Hematopoietic multipotent progenitor cell (in vitro differentiated cells): ENCODE data around the gene OASL. TPM values are rescaled to one million over a fixed set of nuclear protein-coding genes. Genes with fewer than 3 reads are reported as not detected.
A peak's percentile ranks its signal among the peaks of the same experiment; 100 is the strongest.

ENCODE experiments used
- DNase-seq, 3 donors: peaks; one replicate each; pipeline ENCODE4 v3.0.0-alpha.2; 2011 to 2015; ENCODE audit warnings: low read depth in 2 of 3, low spot score in 2 of 3
- total RNA-seq: library from RNA; depleted of rRNA; stranded (reverse); fragments of >200 nt; gene quantifications from one replicate; pipeline ENCODE4 v1.2.3, GENCODE V29; 2012

The OASL gene
- total RNA-seq, 1 donor = 4.6 TPM

DNA sequence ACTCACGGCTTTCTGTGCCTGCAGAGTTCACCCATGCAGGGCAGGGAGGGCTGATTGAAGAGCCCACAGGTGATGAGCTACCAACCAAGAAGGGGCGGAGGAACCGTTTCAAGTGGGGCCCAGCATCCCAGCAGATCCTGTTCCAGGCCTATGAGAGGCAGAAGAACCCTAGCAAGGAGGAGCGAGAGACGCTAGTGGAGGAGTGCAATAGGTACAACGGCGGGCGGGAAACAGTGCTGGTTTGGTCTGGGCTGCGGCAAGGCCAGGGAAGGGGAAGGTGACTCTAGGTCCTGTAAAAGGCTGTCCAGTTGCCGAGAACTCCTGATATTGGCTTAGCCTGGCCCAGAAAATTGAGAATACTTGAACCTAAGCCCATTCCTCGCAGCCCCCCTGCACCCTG lies 45.5 kb downstream of the OASL start:
- no peak for DNase-seq

DNA sequence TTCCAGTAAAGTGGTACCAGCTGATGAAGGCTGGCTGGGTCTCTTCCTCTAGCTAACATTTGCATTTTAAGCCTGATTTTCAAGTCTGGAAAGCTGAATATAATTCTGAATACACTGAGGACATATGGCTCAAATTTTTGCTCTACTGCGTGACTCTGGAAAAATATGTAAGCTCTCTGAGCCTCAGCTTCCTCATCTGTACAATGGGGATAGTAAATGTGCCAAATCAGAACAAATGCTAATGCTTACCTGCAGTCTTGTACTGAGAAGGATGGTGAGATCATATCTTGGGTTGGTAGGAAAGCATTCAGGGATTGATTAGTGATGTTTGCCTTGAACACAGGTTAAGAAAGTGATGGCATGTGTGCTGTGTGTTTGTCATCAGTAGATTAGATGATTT lies 46.1 kb downstream of the OASL start:
- DNase-seq = no peak

DNA sequence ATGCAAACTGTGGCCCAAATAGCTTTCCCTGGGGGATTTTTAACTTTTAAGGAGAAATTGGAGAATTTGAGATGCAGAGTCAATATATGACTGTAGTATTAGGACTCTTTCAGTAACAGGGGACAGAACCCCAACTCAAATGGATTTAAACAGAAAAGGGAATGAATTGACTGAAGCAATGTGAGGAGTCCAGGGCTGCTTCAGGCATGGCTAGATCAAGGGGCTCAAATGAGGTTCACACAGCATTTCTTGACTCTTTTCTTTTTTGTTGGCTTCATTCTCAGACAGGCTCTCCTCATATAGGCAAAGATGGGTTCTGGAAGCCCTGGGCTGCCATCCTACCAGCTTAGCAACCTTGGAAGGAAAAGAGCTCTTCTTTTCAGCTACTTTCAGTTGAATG lies 47.1 kb downstream of the OASL start:
- no peak for DNase-seq

DNA sequence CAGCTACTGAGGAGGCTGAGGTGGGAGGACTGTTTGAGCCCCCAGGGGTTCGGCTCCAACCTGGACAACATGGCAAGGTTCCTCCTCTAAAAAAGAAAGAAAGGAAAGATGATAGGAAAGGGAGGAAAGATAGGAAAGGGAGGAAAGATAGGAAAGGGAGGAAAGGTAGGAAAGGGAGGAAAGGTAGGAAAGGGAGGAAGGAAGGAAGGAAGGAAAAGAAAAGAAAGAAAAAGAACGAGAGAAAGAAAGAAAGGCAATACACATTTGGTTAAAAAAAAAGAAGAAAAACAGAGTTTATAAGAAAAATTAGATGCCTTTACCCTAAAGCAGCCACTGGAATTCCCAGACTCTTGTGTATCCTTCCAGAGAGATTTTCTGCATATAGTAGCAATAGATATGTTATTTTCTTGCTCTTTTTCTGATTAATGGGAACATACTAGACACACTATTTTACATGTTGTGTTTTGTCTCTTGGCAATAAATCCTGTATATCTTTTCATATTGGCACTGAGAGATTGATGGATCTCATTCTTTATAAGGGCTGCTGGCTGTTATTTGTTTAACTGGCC lies 48.5 kb downstream of the OASL start:
- no peak for DNase-seq

DNA sequence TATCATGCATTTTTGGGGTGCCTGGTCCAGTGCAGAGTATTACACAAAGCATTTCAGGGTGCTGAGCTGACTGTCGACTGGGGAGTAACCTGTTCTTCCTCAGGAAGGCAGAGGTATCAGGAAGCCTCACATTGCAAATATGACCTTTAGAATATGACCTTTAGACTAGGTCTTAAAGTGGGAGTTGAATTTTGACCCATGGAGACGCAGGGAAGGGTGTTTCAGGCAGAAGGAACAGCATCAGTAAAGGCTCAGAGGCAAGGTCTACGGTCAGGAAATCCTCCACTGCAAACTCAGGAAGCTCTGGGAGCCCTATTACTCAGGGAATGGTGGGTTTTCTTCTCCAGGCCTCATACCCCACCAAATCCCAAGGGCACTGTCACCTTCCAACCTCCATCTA lies 49.4 kb downstream of the OASL start:
- no peak for DNase-seq

DNA sequence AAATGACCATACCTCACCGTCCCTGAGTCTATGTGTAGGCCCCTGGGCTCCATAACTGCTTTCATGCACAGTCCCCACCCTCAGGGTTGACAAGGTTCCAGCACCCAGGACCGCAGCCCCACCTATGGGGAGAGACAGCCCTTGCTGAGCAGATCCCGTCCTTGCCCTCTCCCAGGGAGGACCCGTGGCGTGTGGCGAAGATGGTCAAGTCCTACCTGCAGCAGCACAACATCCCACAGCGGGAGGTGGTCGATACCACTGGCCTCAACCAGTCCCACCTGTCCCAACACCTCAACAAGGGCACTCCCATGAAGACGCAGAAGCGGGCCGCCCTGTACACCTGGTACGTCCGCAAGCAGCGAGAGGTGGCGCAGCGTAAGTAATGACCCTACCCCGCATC lies 50.4 kb downstream of the OASL start:
- no peak for DNase-seq

DNA sequence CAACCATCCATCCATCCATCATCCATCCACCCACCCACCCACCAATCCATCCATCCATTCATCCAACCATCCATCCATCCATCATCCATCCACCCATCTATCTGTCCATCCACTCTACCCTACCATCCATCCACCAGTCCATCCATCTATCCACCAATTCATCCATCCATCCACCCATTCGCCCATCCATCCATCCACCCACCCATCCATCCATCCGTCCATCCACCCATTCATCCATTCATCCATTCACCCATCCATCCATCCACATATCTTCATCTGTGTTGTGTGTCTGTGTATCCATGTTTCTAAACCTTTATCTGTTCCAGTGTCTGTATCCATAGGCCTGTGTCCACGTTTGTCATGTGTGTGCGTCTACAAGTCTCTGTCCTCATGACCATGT lies 50.8 kb downstream of the OASL start:
- DNase-seq = no peak

DNA sequence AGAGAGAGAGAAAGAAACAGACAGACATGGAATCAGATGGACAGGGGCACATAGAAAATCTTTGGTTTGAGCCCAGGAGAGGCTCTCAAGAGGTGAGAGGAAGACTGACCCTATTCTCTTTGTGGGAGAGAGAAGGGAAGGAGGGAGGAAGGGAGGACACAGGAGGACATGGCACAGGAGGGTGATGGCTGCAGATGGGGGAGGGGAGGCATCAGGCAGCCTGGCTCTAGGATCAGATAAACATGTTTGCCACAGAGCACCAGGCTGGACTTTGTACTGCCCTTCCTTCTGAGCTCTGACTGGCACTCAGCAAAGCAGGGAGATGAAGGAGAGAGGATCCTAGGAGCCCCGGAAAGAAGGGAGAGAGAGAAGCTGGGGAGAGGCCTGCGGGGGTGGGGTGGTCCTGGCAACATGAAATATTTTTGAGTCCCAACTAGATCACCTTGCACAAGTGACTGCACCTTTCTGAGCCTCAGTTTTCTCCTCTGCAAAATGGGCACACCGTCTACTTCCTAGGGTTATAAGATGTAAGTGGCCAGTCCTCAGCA lies 54.6 kb downstream of the OASL start:
- DNase-seq = no peak

DNA sequence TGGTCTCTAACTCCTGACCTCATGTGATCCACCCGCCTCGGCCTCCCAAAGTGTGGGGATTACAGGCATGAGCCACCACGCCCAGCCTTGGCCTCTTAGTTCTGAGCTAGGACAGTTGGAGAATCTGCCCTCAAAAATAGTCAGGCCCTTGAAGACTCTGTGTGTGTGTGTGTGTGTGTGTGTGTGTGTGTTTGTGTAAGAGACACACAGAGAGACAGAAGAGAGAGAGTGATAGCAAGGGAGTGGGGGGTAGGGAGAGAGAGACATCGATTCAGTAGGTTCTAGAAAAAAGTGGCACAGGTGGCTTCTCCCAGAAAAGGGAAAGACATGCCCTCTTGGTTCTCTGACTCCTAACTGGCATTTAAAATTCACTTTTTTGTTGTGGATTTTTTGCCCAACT lies 55.3 kb downstream of the OASL start:
- DNase-seq = no peak

DNA sequence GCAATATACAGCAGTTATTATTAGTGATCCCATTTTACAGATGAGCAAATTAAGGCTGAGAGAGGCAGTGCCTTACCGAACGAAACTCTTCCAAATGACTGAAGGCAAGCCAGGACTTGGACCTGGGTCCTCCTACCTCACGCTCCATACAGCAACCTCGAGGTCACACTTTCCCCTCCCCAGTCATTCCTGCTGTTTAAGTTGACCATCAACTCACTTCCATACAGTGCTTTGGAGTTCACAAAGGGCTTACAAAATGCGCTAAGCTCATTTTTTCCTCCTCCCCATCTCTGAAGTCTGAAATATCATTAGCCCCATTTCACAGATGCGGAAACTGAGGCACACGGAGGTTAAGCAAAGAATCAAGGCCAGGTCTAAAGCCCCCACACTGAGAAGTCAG lies 56.4 kb downstream of the OASL start:
- DNase-seq = no peak

DNA sequence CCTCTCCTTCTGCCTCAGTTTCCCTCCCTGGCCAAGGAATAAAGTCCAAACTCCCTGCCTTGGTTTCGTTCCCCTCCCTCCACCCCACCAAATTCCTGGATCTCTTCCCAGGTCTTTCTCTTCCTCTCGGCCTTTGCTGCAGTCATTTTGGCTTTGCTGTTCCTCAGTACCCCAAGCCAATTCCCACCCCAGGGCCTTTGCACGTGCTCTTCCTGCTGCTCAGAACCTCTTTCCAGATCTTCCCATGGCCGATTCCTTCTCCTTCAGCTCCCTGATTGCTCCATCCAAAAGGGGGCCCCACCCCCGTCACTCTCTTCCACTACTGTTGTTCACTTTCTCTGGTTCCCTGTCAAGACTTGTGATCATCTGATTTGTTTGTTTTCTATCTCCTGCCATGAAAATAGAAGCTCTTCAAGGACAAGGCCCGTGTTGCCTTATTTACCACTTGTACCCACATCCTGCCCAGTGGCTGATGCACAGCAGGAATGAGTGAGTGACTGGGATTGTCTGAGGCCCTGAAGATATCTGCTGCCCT lies 57.6 kb downstream of the OASL start:
- no peak for DNase-seq

DNA sequence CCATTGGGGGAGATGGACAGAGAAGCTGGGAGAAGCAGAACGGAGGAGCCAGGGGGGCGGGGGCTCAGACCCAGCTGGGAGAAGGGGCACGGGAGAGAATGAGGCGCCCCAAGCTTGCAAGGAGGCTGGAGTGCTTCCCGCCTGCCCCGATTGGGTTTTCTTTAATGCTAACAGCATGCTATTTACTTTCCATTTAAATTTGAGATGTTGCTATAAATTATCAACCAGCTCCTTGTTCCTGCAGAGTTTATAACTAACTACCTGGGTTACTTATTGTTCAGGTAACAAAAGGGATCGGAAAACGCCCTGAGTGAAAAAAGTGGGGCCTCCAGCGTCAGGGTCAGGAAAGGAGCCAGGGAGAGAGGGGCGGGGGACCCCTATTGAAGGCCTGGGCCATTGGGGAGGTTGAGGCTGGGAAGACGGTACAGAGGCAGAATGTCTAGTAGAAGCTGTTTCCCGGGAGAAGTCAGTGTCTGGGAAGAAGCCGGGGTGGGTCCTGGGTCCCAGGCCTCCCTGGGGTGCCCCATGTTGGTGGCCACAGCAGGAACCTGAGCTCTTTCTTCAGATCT lies 58.2 kb downstream of the OASL start:
- DNase-seq = no peak

DNA sequence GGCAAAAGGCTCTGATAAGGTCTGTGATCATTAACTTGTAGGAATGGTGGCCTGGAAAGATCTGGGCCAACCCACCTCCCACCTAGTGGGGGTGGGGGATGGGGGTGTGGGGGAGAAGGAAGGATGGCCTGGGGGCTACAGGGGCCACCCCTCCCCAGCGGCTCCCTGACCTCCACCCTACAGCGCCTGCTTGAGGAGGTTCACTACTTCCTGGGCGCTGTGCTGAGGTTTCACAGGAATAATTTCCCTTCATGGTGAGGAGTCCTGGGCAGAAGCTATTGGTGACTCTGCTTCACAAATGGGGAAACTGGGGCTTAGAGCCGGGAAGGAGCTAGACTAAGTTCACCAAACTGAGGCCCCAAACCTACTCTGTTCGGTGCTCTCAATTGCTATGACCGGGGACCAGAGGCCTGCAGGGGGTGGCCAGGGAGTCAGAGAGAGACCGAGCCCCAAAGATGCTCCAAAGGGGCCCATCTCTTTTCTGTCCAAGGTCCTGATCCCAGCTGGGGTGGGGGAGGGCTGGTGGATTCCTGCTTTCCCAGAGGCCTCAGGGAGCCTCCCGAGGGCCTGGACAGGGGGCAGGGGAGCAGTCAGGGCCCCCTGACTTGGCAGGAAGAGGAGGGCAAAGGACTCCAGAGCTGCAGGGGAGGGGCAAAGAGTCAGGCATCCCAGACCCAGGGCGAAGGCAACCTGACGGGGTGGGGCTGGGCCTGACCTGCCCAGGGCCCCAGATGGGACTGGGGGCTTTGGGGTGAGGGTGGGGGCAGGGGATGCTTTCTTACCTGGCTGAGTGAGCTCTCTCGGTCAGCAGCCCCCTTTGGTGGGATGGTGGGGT lies 59.0 kb downstream of the OASL start:
- DNase-seq = no peak

DNA sequence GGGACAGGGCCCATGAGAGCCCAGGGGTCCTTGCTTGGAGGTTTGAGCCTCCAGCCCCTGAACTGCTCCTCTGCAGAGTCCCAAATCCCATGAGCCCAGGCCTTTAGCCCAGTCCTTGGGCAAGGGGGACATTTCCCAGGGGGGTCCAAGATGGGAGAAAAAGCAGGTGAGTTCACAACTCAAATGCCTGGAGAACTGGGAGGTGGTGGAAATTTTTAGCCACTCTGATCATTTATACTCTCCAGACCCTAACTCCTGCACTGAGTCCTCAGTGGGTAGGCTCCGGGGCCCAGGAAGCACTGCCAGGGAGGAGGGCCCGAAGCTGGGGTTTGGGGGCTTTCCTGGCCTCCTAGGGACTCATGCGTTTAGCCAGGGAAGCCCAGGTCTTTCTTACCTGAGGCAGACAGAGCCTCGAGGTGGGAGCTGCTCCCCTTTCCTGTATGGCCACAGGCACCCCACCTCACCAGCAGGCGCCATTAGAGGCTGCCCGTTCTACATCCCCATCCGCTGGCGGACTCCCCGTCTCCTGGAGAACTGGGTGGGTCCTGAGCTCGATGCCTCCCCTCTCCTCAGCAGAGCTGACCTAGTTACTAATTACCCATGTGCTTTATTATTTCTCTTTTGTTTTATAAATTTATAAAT lies 59.7 kb downstream of the OASL start:
- DNase-seq = no peak

DNA sequence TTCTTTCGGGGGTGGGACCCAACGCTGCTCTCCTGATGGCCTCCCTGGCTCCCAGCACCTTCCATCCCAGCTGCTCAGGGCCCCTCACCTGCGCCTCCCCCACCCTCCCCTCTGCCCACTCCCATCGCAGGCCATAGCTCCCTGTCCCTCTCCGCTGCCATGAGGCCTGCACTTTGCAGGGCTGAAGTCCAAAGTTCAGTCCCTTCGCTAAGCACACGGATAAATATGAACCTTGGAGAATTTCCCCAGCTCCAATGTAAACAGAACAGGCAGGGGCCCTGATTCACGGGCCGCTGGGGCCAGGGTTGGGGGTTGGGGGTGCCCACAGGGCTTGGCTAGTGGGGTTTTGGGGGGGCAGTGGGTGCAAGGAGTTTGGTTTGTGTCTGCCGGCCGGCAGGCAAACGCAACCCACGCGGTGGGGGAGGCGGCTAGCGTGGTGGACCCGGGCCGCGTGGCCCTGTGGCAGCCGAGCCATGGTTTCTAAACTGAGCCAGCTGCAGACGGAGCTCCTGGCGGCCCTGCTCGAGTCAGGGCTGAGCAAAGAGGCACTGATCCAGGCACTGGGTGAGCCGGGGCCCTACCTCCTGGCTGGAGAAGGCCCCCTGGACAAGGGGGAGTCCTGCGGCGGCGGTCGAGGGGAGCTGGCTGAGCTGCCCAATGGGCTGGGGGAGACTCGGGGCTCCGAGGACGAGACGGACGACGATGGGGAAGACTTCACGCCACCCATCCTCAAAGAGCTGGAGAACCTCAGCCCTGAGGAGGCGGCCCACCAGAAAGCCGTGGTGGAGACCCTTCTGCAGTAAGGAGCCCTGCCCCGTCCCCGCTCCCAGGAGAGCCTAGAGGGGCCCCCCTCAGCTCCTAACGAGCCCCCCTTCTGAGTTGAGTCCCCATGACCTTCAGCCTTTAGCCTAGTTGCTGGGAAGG lies 60.5 kb downstream of the OASL start, which contains the start of gene HNF1A:
Gene HNF1A, plus strand, starts transcription at position 248 of the 924 bp plus-strand sequence. Its CDS starts 226 bp downstream, at position 474.
- no peak for DNase-seq

DNA sequence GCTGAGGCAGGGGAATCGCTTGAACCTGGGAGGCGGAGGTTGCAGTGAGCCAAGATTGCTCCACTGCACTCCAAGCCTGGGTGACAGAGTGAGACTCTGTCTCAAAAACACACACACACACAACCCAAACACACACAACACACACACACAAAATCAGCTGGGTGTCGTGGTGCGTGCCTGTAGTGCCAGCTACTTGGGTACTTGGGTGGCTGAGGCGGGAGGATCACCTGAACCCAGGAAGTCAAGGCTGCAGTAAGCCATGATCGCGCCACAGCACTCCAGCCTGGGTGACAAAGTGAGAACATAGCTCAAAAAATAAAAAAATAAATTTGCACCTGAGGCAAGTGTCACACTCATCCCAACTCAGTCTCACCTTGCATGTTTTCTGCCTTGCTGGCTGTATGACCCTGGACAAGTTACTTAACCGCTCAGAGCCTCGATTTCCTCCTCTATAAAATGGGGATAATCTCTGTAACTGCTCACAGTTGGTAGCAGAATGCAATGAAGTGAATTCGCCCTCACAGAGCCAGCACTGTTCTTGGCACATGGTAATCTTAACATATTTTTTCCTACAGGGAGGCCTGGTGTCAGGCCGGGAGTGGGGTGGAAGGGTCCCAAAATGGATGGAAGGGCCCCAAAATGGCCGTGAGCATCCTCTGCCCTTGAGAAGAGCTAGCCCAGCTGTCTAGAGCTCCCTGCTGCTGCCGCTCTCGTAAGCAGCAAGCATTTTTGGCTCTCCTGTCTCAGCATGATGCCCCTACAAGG lies 61.3 kb downstream of the OASL start:
- no peak for DNase-seq

DNA sequence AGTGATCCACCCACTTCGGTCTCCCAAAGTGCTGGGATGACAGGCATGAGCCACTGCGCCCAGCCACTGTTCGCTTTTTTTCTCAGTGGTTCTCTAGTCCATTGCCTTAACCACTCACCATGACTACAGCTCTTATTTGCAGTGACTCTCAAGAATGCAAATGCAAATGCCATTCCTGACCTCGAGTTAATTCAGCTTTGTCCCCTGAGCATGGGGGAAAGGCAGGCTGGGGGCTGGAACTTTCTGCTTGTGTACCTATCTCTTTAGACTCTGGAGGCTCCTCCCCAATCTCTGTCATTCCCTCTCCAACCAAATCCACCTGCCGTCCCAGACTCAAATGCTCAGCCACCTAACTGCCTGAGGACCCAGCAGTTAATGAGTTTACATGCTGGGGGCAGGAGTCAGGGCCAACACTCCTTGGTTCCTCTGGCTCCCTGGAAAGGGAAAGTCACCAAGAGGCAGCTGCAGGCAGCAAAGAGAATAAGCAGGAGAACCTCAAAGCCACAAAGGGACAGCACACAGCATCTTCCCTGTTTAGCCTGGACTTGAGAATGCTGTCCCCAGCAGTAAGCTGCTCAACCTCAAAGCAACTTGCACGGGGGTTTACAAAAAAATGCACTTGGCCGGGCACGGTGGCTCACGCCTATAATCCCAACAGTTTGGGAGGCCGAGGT lies 66.0 kb downstream of the OASL start:
- DNase-seq = no peak

DNA sequence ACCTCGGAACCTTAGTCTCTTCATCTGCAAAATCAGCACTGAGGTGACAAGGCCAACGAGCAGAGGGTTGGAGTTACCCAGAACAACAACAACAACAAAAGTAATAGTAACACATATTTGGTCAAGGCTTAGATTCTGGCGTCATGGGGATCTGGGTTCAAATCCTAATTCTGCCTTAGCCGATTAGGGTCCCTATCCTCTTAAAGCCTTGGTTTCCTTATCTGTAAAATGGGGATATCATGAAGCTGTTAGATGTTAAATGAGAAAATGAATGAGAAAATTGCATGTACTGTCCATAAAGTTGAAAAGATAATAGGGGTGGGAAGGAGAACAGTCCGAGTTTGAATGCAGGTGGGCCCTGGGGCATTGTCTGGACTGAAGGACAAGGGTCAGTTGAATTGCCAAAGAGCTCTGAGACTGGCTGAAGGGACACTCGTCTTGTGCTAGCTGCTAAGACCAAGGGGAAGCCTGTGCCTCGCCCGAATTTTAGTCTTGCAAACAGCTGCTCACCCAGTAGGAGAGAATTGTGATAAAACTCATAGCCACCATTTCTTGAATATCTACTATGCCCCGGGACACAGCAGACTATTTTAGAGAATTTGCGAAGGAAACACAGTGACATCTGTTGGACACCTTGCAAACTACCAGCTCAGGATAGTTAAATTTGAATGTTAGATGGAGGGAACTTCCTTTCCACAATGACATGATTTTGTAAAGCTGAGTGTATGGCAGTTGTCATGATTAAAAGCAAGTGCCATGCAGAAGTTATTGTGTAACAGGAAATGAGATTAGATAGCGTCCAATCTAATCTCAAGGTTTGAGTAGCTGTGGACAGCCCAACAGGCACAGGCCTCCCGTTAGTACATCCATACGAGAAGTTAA lies 67.5 kb downstream of the OASL start:
- DNase-seq = peak; percentile 22 to 87 (median 76)
